Gastroesophageal sphincter (tissue), 4 donors: ENCODE results near the gene FGFR1OP2. TPM values are rescaled to one million over a fixed set of nuclear protein-coding genes. Genes with fewer than 3 reads are reported as not detected.
"Not testable (repeated sequence)": the region's sequence is repeated elsewhere in the genome, so short reads cannot be mapped to it uniquely, and the experiment has no call there.

ENCODE experiments used
- ATAC-seq: fragments of 150-250 bp; one replicate; pipeline ENCODE4 v1.9.1; 2016; ENCODE audit warnings: mild to moderate bottlenecking, moderate library complexity
- H3K27ac ChIP-seq, 4 donors: fragments of 200-600 bp; sonication (generic) in 3 of 4; 1 replicate in 3 of 4; 2 replicates in 1 of 4; pipeline ENCODE4 v1.5.1; 2016 to 2019
- H3K27me3 ChIP-seq: fragments of 200-600 bp; sonication (generic); one replicate; pipeline ENCODE4 v1.5.1; 2019
- H3K36me3 ChIP-seq, 2 donors: fragments of 200-600 bp; sonication (generic); one replicate each; pipeline ENCODE4 v1.5.1; 2019; ENCODE audit warnings: control low read depth in 1 of 2
- H3K4me1 ChIP-seq, 3 donors: fragments of 200-600 bp; sonication (generic); 1 replicate in 2 of 3; 2 replicates in 1 of 3; pipeline ENCODE4 v1.5.1; 2016 to 2019; ENCODE audit warnings: control low read depth in 2 of 3
- H3K4me3 ChIP-seq, 2 donors: fragments of 200-600 bp; sonication (generic); one replicate each; pipeline ENCODE4 v1.5.1; 2019; ENCODE audit warnings: mild to moderate bottlenecking in 1 of 2, moderate library complexity in 1 of 2
- H3K9me3 ChIP-seq, 3 donors: fragments of 200-600 bp; sonication (generic); one replicate each; pipeline ENCODE4 v1.5.1; 2017 to 2019; ENCODE audit warnings: control low read depth in 2 of 3
- EP300 ChIP-seq: sonication (generic); formaldehyde crosslinking; IDR thresholded peaks from one replicate; pipeline ENCODE4 v1.6.1; 2017; ENCODE audit warnings: antibody characterized with exemption, mild to moderate bottlenecking
- POLR2A ChIP-seq, 2 donors: fragments of 450-650 bp; IDR thresholded peaks; one replicate each; pipeline ENCODE4 v1.6.1; 2017; ENCODE audit warnings: antibody characterized with exemption in 2 of 2, mild to moderate bottlenecking in 2 of 2, moderate library complexity in 1 of 2
- POLR2AphosphoS5 ChIP-seq: sonication (generic); formaldehyde crosslinking; IDR thresholded peaks from one replicate; pipeline ENCODE4 v1.6.1; 2017; ENCODE audit warnings: antibody characterized with exemption
- WGBS, 2 donors: methylation state at CpG; one replicate each; pipeline ENCODE4 v1.1.5; 2018; ENCODE audit warnings: low coverage in 1 of 2; 5-methylcytosine and 5-hydroxymethylcytosine counted together
- total RNA-seq, 4 donors: library from RNA; depleted of rRNA; stranded (reverse); fragments of >200 nt; gene quantifications; one replicate each; pipeline ENCODE4 v1.1.0, GENCODE V29; 2016
- TF ChIP-seq, protein P1 (sequence below), 4 experiments: fragments of 200-600 bp in 2 of 4; fragments of 450-650 bp in 2 of 4; sonication (generic) in 1 of 4; IDR thresholded peaks; one replicate each; pipeline ENCODE4 v1.5.1; 2017 to 2019; ENCODE audit warnings: antibody characterized with exemption in 4 of 4, mild to moderate bottlenecking in 2 of 4, moderate library complexity in 2 of 4

Gene FGFR1OP2
- total RNA-seq, 4 donors from 2014 or later: 57.7 to 127 (median 75.1) TPM

DNA sequence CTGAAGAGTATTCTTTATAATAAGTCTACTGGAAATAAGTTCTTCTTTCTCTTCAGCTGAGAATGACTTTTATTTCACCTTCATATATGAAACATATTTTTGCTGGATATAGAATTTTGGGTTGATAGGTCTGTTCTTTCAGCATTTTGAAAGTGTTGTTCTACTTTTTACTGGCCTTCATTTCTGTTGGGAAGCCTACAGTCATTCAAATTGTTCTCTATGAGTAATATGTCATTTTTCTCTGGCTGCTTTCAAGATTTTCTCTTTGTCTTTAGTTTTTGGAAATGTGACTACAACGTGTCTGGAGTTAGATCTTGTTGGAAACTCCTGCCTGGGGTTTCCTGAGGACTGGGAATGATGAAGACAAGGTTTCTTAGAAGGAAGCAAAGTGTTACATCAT, 10.0 kb downstream of the FGFR1OP2 start:
- 100% methylated on average over 1 of the region's 1 CpG for WGBS, 2 donors
- Histone ChIP-seq H3K27me3 (no peaks in the 10 kb centered on the region), H3K9me3 (peaks cover 0 to 9% (median 0%) of the 10 kb centered on the region in 3 donors), H3K27ac (no peak overlapping the region), H3K4me3 (no peak overlapping the region), H3K36me3 (peaks cover 0 to 8% of the 10 kb centered on the region in 2 donors), H3K4me1 (peaks cover 0 to 1% (median 0%) of the 10 kb centered on the region in 3 donors)
- TF ChIP-seq EP300: no peak
- TF ChIP-seq, protein P1, sequence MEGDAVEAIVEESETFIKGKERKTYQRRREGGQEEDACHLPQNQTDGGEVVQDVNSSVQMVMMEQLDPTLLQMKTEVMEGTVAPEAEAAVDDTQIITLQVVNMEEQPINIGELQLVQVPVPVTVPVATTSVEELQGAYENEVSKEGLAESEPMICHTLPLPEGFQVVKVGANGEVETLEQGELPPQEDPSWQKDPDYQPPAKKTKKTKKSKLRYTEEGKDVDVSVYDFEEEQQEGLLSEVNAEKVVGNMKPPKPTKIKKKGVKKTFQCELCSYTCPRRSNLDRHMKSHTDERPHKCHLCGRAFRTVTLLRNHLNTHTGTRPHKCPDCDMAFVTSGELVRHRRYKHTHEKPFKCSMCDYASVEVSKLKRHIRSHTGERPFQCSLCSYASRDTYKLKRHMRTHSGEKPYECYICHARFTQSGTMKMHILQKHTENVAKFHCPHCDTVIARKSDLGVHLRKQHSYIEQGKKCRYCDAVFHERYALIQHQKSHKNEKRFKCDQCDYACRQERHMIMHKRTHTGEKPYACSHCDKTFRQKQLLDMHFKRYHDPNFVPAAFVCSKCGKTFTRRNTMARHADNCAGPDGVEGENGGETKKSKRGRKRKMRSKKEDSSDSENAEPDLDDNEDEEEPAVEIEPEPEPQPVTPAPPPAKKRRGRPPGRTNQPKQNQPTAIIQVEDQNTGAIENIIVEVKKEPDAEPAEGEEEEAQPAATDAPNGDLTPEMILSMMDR (IDR thresholded peaks at IDR 0.05): no peak
- no peak for TF ChIP-seq POLR2AphosphoS5
- TF ChIP-seq POLR2A (IDR thresholded peaks at IDR 0.05): no peak
- ATAC-seq: no peak

DNA sequence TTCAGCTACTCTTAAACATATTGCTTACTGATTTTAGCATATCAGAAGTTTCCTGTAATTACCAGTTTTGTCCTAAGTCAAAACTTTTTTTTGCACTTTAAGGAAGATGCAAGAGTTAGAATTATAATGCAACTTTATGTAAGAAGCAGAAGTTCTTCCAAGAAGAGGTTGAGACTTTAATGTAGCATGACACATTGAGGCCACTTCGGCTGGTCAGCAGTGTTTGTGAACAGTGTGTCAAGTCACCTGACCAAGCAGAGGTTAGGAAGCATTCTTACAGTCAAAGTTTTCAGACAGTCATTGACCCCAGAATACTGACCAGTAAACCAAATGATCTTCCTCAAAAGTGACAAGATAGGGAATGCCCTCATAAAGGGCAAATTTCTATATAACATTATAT, 15.2 kb downstream of the FGFR1OP2 start:
- Histone ChIP-seq H3K27ac (no peak overlapping the region), H3K36me3 (peaks cover 4 to 29% of the 10 kb centered on the region in 2 donors), H3K9me3 (peaks cover 0 to 5% (median 0%) of the 10 kb centered on the region in 3 donors), H3K4me1 (peaks cover 0 to 11% (median 0%) of the 10 kb centered on the region in 3 donors), H3K27me3 (no peaks in the 10 kb centered on the region), H3K4me3 (no peak overlapping the region)
- TF ChIP-seq POLR2A (IDR thresholded peaks at IDR 0.05) (no peak), POLR2AphosphoS5 (no peak)
- TF ChIP-seq, protein P1 (IDR thresholded peaks at IDR 0.05): no peak
- ATAC-seq: peak; percentile 62
- 73 to 80% methylated on average over 1 of the region's 1 CpG for WGBS, 2 donors

DNA sequence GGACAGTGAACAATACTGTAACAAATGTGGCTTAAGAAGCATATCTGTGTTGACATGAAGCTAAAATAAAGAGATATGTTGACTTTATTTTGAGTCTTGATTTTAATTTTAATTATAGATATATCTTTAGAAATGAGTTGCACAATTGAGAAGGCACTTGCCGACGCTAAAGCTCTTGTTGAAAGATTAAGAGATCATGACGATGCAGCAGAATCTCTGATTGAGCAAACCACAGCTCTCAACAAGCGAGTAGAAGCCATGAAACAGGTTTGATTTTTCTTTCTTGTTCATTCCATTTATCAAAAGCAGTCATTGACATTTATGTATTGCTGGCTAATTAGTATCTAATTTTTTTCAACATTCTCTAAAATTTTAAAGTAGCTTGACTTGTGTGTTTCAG, 15.8 kb downstream of the FGFR1OP2 start:
- H3K4me1 ChIP-seq: peaks cover 0 to 11% (median 0%) of the 10 kb centered on the region in 3 donors
- peaks cover 4 to 28% of the 10 kb centered on the region in 2 donors for H3K36me3 ChIP-seq
- no peaks in the 10 kb centered on the region for H3K9me3 ChIP-seq
- TF ChIP-seq POLR2AphosphoS5: no peak
- TF ChIP-seq EP300: no peak
- no peak for TF ChIP-seq POLR2A (IDR thresholded peaks at IDR 0.05)
- TF ChIP-seq, protein P1 (IDR thresholded peaks at IDR 0.05): no peak
- no peak overlapping the region for H3K4me3 ChIP-seq
- no peak overlapping the region for H3K27ac ChIP-seq
- 84 to 89% methylated on average over 4 of the region's 4 CpGs for WGBS, 2 donors
- no peak for ATAC-seq
- no peaks in the 10 kb centered on the region for H3K27me3 ChIP-seq

DNA sequence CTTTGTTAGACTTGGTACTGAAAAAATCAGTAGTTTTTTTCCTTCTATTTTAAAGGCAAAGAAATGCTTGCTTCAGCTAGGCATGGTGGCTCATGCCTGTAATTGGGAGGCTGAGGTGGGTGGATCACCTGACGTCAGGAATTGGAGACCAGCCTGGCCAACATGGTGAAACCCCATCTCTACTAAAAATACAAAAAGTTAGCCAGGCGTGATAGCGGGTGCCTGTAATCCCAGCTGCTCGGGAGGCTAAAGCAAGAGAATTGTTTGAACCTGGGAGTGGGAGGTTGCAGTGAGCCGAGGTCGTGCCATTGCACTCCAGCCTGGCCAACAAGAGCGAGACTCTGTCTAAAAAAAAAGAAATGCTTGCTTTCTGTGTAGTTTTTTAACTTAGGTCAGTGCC, 23.1 kb downstream of the FGFR1OP2 start:
- H3K36me3 ChIP-seq: peaks cover 4 to 67% of the 10 kb centered on the region in 2 donors
- not testable (repeated sequence) for ATAC-seq
- WGBS, 2 donors: 96 to 100% methylated on average over 3 to 7 of the region's 7 CpGs

DNA sequence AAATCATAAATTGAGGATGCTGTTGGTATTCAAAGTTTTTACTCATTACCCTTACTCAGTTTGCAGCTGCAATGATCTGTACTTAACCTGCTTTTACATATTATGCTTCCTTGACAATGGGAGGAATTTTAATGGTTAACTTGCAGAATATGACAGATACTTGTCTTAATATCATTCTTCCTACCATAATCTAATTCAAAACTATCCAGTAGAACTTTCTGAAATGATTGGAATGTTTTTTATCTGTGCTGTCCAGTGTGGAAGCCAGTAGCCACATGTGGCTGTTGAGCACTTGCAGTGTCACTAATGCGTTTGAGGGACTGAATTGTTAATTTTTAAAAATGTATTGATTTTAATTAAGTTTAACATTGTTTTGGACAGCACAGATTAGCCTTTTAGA, 23.5 kb downstream of the FGFR1OP2 start:
- no peaks in the 10 kb centered on the region for H3K27me3 ChIP-seq
- no peak overlapping the region for H3K27ac ChIP-seq
- no peak for ATAC-seq
- peaks cover 4 to 67% of the 10 kb centered on the region in 2 donors for H3K36me3 ChIP-seq
- 74 to 93% methylated on average over 1 of the region's 1 CpG for WGBS, 2 donors
- TF ChIP-seq, protein P1 (IDR thresholded peaks at IDR 0.05): no peak
- TF ChIP-seq POLR2AphosphoS5 (no peak), EP300 (no peak), POLR2A (IDR thresholded peaks at IDR 0.05) (no peak)
- H3K4me3 ChIP-seq: no peak overlapping the region
- no peaks in the 10 kb centered on the region for H3K9me3 ChIP-seq
- no peaks in the 10 kb centered on the region for H3K4me1 ChIP-seq

More for the DNA sequence above, 23.1 kb downstream of the FGFR1OP2 start:
- not testable (repeated sequence) for H3K4me1 ChIP-seq, H3K27ac ChIP-seq, H3K4me3 ChIP-seq, H3K27me3 ChIP-seq, H3K9me3 ChIP-seq
